Large intestine (tissue), 3 donors: ENCODE measurements around the gene EPYC. TPM values are rescaled to one million over a fixed set of nuclear protein-coding genes. Genes with fewer than 3 reads are reported as not detected.

Experiments
- DNase-seq, 2 donors: peaks; one replicate each; pipeline versions ENCODE4 v3.0.0 to v3.0.0-alpha.2; 2013
- H3K27ac ChIP-seq: one replicate; pipeline ENCODE4 v1.5.1; 2013; ENCODE audit warnings: low read length
- H3K27me3 ChIP-seq: 2 replicates; pipeline ENCODE4 v1.6.1; 2013; ENCODE audit warnings: low read length; ENCODE audit not compliant: control insufficient read depth, insufficient read depth
- H3K36me3 ChIP-seq: 2 replicates; pipeline ENCODE4 v1.6.1; 2013; ENCODE audit warnings: low read length; ENCODE audit not compliant: control insufficient read depth, insufficient read depth
- H3K4me1 ChIP-seq: one replicate; pipeline ENCODE4 v1.6.1; 2013; ENCODE audit warnings: low read length; ENCODE audit not compliant: control insufficient read depth, insufficient read depth
- H3K4me3 ChIP-seq: one replicate; pipeline ENCODE4 v1.5.1; 2013; ENCODE audit warnings: low read length
- H3K9me3 ChIP-seq: one replicate; pipeline ENCODE4 v1.6.1; 2013; ENCODE audit warnings: mild to moderate bottlenecking, low read depth, low read length, moderate library complexity; ENCODE audit not compliant: control insufficient read depth
- WGBS: methylation state at CpG from one replicate; pipeline ENCODE4 v1.1.5; 2013; ENCODE audit warnings: low lambda C conversion rate; ENCODE audit not compliant: insufficient coverage; 5-methylcytosine and 5-hydroxymethylcytosine counted together
- polyA plus RNA-seq: library from polyadenylated mRNA; unstranded; fragments of 120-200 nt; gene quantifications from one replicate; pipeline ENCODE4 v1.2.1, GENCODE V29; 2013

The EPYC gene
- polyA plus RNA-seq, 1 donor: 0.13 TPM

DNA sequence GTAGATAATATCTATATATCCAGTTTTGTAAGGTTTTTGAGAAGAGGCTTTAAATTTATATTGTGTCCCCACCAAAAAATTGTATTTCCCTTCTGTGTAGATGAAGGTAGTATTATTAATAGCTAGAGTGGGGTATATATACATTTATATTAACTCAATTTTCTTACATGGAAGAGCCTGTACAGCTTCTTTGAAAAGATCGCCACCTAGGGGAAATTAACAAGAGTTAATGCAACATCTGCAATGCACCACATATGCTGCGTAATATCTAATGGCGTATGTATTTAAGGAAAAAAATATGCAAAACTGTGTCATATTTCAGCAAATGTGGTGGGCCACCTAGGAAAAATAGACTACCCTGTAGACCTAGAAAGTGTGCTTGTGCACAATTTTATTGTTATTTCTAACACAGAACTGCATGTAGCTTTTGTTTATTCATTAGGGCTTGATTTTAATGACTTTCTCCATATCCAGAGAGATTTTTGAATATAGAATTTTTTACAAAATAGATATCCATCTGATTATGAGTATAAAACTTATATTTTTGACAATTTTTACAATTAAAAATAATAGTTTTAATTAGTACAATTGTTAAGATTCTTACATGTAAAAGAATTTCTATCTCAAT lies 63.8 kb downstream of the EPYC start:
- DNase-seq: peak in 1 of 2 donors; percentile 18
- Histone ChIP-seq H3K27me3 (no peaks in the 10 kb centered on the region), H3K27ac (no peak overlapping the region)

DNA sequence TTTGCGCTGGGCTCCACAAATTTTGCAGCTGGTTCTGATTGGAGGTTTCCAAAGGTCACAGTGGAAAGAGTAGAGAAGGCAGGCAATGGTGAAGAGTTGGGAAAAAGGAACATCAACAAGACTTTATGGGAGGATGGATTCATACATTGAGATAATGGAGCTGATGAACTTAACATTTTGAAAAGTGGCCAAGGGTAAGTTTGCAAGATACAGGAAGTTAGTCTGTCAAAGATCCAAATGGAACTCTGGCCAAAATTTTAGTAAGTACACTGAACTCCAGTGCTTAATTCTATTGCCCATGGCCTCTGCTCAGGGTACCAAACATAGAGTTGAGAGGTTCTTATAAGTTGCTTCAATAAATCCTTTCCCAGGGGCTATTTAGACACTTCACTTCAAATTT lies 65.4 kb downstream of the EPYC start:
- WGBS: no CpG with 5 or more reads among the region's 1 CpG
- no peaks in the 10 kb centered on the region for H3K27me3 ChIP-seq

More for the DNA sequence above, 63.8 kb downstream of the EPYC start:
- Histone ChIP-seq H3K4me3 (no peak overlapping the region), H3K36me3 (no peaks in the 10 kb centered on the region), H3K9me3 (no peaks in the 10 kb centered on the region), H3K4me1 (no peaks in the 10 kb centered on the region)
- no CpG with 5 or more reads among the region's 3 CpGs for WGBS

DNA sequence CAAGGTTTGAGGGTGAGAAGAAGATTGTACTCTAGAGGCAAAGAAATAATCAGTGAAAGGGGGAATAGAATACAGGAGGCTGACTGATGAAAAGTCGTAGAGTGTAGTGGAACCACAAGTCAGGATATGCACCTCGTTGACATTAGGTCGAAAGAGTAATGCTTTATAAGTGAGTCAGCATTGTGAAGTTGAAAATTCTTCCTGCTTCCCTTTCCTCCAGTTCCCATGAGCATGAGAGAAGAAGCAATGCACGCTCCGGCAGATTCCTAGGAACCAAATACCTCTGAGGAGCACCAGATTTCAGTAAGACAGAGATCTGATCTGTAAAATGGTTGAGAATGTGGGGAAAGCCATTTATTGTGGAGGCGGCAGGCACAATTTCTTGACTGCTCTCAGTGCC lies 66.3 kb downstream of the EPYC start:
- no peak for DNase-seq
- 53% methylated on average over 3 of the region's 6 CpGs for WGBS
- Histone ChIP-seq H3K36me3 (no peaks in the 10 kb centered on the region), H3K4me3 (no peak overlapping the region), H3K4me1 (no peaks in the 10 kb centered on the region), H3K27ac (no peak overlapping the region), H3K27me3 (no peaks in the 10 kb centered on the region), H3K9me3 (no peaks in the 10 kb centered on the region)

More for the DNA sequence above, 65.4 kb downstream of the EPYC start:
- DNase-seq: no peak
- Histone ChIP-seq H3K36me3 (no peaks in the 10 kb centered on the region), H3K4me3 (no peak overlapping the region), H3K27ac (no peak overlapping the region), H3K9me3 (no peaks in the 10 kb centered on the region), H3K4me1 (no peaks in the 10 kb centered on the region)

DNA sequence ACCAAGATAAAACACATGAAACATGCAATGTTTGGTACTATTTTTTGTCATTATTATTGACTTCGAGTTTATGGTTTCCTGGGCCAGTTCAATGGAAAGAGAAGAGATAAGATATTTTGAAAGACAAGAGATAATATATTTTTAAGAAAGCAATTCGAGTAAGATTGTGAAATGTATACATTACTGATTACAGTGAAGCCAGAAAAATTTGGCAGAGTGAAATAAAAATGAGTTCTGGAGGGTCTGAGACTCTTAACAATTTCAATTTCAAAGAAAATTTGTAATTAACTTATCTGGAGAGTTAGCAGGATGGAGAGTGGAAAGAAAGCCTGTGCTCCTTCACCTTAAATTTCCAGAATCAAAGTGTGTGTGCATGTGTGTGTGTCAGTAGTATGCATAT lies 67.1 kb downstream of the EPYC start:
- H3K4me1 ChIP-seq: no peaks in the 10 kb centered on the region
- no peak for DNase-seq
- no peaks in the 10 kb centered on the region for H3K9me3 ChIP-seq
- H3K36me3 ChIP-seq: no peaks in the 10 kb centered on the region
- no peak overlapping the region for H3K27ac ChIP-seq
- H3K27me3 ChIP-seq: no peaks in the 10 kb centered on the region
- 53% methylated on average over 2 of the region's 2 CpGs for WGBS
- no peak overlapping the region for H3K4me3 ChIP-seq

DNA sequence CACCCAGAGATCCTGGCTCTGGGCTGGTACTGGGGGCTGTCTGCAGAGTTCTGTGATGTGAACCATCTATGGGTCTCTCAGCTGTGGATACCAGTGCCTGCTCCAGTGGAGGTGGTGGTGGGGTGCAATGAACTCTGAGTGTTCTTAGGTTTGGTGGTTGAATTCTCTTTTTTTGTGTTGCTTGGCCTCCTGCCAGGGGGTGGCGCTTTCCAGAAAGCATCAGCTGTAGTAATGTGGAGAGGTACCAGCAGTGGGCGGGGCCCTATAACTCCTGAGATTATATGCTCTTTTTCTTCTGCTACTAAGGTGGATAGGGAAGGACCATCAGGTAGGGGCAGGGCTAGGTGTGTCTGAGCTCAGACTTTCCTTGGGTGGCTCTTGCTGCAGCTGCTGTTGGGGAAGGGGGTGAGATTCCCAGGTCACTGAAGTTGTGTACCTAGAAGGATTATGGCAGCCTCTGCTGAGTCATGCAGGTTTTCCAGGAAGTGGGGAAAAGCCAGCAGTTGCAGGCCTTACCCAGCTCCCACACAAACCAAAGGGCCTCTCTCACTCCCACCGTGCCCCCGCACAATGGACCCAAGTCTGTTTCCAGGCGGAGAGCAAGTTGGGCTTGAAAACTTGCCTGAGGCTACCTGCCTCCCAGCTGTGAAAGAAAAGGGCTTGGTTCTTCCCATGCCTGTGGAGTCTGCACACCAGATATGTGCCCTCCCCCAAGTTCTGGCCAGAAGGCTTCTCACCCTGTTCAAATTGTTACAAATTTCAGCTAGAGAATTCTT lies 68.4 kb downstream of the EPYC start:
- no CpG with 5 or more reads among the region's 5 CpGs for WGBS
- no peaks in the 10 kb centered on the region for H3K27me3 ChIP-seq
- H3K27ac ChIP-seq: no peak overlapping the region
- no peak overlapping the region for H3K4me3 ChIP-seq
- no peaks in the 10 kb centered on the region for H3K9me3 ChIP-seq
- H3K36me3 ChIP-seq: no peaks in the 10 kb centered on the region
- H3K4me1 ChIP-seq: no peaks in the 10 kb centered on the region
- no peak for DNase-seq

DNA sequence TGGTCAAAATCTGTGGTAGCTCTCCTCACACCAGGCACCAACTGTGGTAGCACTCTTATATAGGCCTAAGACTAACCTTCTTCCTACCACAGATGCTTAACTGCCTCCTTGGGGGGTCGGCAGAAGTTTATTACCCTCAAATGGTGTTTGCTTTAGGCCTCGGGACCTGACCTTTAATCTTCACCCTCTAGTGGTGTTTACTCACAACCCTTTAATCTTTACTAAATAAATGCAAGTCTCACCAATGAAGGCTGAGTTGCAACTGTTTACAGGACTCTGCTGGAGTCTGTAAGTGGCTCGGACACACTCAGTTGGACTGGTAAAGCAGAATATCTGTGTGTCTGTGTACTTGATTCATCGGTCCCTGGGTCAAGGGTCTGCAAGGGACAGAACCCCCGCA lies 79.2 kb downstream of the EPYC start:
- Histone ChIP-seq H3K4me1 (no peaks in the 10 kb centered on the region), H3K9me3 (no peaks in the 10 kb centered on the region), H3K4me3 (no peak overlapping the region), H3K27ac (no peak overlapping the region), H3K27me3 (no peaks in the 10 kb centered on the region), H3K36me3 (no peaks in the 10 kb centered on the region)
- no peak for DNase-seq
- WGBS: no CpG with 5 or more reads among the region's 5 CpGs

DNA sequence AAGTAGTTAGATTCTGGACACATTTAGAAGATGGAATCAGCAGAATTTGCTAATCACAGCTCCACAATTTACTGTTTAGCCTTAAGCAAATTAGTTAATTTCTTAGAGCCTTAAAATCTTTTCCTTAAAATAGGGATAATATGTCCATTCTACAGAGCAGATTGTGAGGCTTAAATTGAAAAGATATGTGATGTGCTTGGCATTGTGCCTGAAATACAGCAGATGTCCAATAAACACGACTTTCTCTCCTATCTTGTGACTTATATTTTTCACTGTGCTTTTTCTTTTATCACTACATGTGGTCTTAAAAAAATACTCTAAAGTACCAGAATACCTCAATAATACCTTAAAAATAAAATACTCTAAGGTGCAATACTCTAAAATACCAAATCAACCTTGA lies 80.4 kb downstream of the EPYC start:
- Histone ChIP-seq H3K27me3 (no peaks in the 10 kb centered on the region), H3K4me1 (no peaks in the 10 kb centered on the region), H3K4me3 (no peak overlapping the region), H3K36me3 (no peaks in the 10 kb centered on the region), H3K27ac (no peak overlapping the region), H3K9me3 (no peaks in the 10 kb centered on the region)
- DNase-seq: no peak
- 86% methylated on average over 1 of the region's 1 CpG for WGBS

DNA sequence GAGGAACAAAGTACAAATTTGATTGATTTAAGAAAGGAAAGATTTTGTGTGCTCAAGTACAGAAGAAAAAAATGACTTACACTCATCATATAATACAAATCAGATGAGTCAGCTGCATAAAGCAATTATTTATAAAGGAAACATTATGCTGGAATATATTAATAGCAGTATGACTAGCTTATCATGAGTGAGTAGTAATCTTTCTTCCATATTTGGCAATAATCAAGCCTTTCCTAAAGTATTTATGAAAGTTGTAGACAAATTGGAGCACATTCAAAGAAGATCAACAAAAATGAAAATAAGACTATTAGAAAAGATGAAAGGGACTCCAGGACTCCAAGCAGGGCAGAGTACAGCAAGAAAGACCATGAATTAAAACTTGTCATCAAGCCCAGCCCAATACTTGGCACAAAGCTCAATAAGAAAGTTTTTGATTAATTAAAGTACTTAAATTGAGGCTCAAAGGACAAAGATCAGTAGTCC lies 82.6 kb downstream of the EPYC start:
- Histone ChIP-seq H3K36me3 (no peaks in the 10 kb centered on the region), H3K9me3 (no peaks in the 10 kb centered on the region), H3K4me3 (no peak overlapping the region), H3K27ac (no peak overlapping the region), H3K27me3 (no peaks in the 10 kb centered on the region), H3K4me1 (no peaks in the 10 kb centered on the region)
- DNase-seq: no peak

DNA sequence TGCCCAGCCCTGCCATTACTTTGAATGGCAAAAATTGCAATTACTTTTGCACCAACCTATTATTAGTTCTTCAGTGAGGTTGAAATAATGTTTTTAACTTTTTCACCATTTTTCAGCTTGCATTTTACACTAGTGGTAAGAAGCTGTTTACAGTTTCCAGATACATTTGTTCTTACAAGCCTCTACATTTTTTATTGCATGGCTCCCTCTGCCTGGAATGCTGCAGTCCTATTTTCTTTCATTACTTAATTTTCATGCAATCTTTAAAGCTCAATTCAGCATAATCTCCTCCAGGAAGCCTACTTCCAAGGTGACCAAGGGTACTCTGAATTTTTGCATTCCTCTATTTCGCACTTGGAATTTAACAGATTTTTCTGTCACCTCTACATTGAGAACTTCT lies 83.2 kb downstream of the EPYC start:
- Histone ChIP-seq H3K27me3 (no peaks in the 10 kb centered on the region), H3K27ac (no peak overlapping the region), H3K36me3 (no peaks in the 10 kb centered on the region), H3K9me3 (no peaks in the 10 kb centered on the region), H3K4me3 (no peak overlapping the region), H3K4me1 (no peaks in the 10 kb centered on the region)
- no peak for DNase-seq
- WGBS: 100% methylated on average over 1 of the region's 1 CpG

DNA sequence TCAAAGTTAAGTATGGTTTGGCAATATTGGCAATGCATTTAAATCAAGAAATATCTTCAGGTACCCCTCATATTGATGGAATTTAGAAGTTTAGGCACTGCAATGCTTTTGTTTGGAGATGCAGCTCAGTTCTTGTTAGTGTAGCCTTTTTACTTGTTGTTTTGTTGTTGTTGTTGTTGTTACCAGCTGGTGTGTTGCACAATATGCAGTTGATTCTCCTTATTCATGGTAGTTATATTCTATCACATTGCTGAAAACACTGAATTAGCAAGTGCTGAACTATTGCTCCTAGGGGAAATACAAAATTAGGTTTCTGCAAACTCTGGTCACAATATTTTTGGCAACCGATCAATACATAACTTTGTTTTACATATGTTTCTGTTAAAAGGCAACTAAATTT lies 84.5 kb downstream of the EPYC start:
- Histone ChIP-seq H3K27me3 (no peaks in the 10 kb centered on the region), H3K9me3 (no peaks in the 10 kb centered on the region), H3K4me3 (no peak overlapping the region), H3K4me1 (no peaks in the 10 kb centered on the region), H3K27ac (no peak overlapping the region), H3K36me3 (no peaks in the 10 kb centered on the region)
- DNase-seq: no peak
- no CpG with 5 or more reads among the region's 1 CpG for WGBS

DNA sequence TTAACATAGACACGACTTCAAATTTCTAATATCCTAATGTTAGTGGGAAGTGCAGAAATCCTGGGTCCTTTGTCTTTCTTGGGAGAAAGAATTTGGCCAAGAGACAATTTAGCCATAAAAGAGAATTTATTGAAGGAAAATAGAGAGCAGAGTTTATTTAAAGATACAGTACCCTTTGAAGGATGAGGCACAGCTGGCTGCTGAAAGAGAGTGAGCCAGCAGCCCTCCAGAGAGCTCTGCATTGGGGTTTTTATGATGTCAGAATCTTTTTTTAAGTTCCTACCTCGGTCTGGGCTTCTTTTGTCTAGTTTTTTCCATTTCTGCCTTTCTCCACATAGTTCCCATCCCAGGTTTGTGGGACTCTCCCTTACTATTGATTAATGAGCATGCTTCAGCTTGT lies 87.3 kb downstream of the EPYC start:
- Histone ChIP-seq H3K27ac (no peak overlapping the region), H3K9me3 (no peaks in the 10 kb centered on the region), H3K36me3 (no peaks in the 10 kb centered on the region), H3K4me1 (no peaks in the 10 kb centered on the region), H3K27me3 (no peaks in the 10 kb centered on the region), H3K4me3 (no peak overlapping the region)
- DNase-seq: no peak
- WGBS: 86% methylated on average over 1 of the region's 2 CpGs
